Activated T-helper 1 cell treated with anti-CD3 and anti-CD28 coated beads, Interleukin-12 subunit alpha, Interleukin-12 subunit beta, Interleukin-2, Interleukin-4 antibody, amounts not matched to agents 30 ng/mL and 10 ng/mL and 1 ng/mL, durations not matched to agents 14 hours and 24 hours and 36 hours (primary cell): ENCODE measurements around the gene SRRM4. TPM values are rescaled to one million over a fixed set of nuclear protein-coding genes. Genes with fewer than 3 reads are reported as not detected.
"Not testable (repeated sequence)": the region's sequence is repeated elsewhere in the genome, so short reads cannot be mapped to it uniquely, and the experiment has no call there.

ENCODE experiments used
- DNase-seq: peaks from one replicate; pipeline ENCODE4 v3.0.0; 2021; ENCODE audit warnings: low spot score
- H3K27ac Mint-ChIP-seq: one replicate; pipeline ENCODE4 v1.8.0; 2021; ENCODE audit warnings: mild to moderate bottlenecking, mixed read lengths
- H3K27me3 Mint-ChIP-seq: one replicate; pipeline ENCODE4 v1.8.0; 2022; ENCODE audit warnings: mild to moderate bottlenecking, moderate library complexity, mixed read lengths; ENCODE audit not compliant: insufficient read depth
- H3K36me3 Mint-ChIP-seq: one replicate; pipeline ENCODE4 v1.8.0; 2021; ENCODE audit warnings: low read depth, mixed read lengths
- H3K4me1 Mint-ChIP-seq: one replicate; pipeline ENCODE4 v1.8.0; 2021; ENCODE audit warnings: low read depth, mixed read lengths
- H3K4me3 Mint-ChIP-seq: one replicate; pipeline ENCODE4 v1.8.0; 2021; ENCODE audit warnings: mild to moderate bottlenecking, moderate library complexity, mixed read lengths
- H3K9me3 Mint-ChIP-seq: one replicate; pipeline ENCODE4 v1.8.0; 2021; ENCODE audit warnings: mixed read lengths
- intact Hi-C: fragments of 100-400 bp; cut with micrococcal nuclease; formaldehyde crosslinking; loops from one replicate; pipeline ENCODE4 v1.15.1; 2024
- total RNA-seq: library from RNA; stranded (reverse); gene quantifications from 2 replicates; pipeline ENCODE4 v1.2.3, GENCODE V29; 2022

SRRM4 gene
- total RNA-seq, 1 donor from 2014 or later, result not detected

- Mint-ChIP-seq H3K36me3 (no peaks in the 10 kb centered on the region), H3K9me3 (peaks cover 3% of the 10 kb centered on the region), H3K4me1 (no peaks in the 10 kb centered on the region), H3K27me3 (peaks cover 3% of the 10 kb centered on the region), H3K4me3 (no peak overlapping the region), H3K27ac (no peak overlapping the region)
- DNase-seq, result no peak
- intact Hi-C loops, result no loop called here
Observed at GRCh38 chr12:119016715-119017114, 35.4 kb downstream of the SRRM4 start.

- Mint-ChIP-seq H3K4me3 (no peak overlapping the region), H3K36me3 (no peaks in the 10 kb centered on the region), H3K27ac (no peak overlapping the region), H3K27me3 (peaks cover 3% of the 10 kb centered on the region), H3K4me1 (no peaks in the 10 kb centered on the region), H3K9me3 (peaks cover 3% of the 10 kb centered on the region)
- intact Hi-C loops, result no loop called here
- no peak for DNase-seq
Observed at GRCh38 chr12:119019166-119019565, 37.8 kb downstream of the SRRM4 start.

DNA sequence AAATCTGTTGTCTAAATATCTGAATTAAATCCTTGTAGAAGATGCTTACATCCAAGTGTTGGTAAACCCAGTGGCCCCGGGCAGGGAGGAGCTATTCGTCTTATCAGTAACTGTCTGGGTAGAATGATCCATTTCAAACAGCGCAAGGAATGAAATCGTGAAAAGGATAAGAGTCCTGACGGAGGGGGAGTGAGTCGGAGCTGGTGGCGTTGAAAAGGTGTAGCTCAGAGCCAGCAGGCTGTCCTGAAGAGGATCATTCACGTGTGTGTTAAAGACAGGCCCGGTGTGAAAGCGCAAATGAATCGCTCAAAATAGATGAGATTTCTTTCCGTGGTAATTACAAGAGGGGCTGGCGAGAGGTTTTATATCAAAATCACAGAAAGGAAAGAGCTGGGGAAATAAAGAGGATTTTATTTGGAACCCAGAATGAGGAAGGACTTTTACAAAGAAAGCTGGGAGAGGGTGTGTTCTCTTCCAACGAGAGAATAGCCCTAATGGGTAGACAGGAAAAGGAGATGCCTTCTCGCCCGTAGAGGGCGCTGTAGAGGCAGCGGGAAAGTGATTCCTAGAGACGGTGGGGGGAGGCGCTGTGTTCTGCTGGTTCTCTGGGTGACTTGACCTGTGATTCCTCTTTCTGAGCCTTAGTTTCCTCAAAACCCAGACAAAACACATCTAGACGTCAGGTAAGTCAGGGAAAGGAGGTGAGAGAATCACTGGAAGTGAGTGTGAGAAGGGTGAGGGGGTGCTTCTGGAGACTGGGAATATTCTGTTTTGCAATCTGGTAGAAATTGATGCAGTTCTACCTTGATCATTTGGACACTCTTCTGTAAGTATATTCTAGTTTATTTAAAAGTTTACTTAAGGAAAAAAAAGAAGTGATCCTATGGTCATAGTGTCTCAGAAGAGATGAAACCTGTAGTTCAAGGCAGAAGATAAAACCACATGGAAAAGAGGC lies 39.3 kb downstream of the SRRM4 start:
- no peak overlapping the region for H3K27ac Mint-ChIP-seq
- H3K4me3 Mint-ChIP-seq, result no peak overlapping the region
- intact Hi-C loops, result no loop called here
- H3K36me3 Mint-ChIP-seq, result no peaks in the 10 kb centered on the region
- peaks cover 3% of the 10 kb centered on the region for H3K27me3 Mint-ChIP-seq
- no peak for DNase-seq
- H3K9me3 Mint-ChIP-seq, result peaks cover 3% of the 10 kb centered on the region
- H3K4me1 Mint-ChIP-seq, result no peaks in the 10 kb centered on the region

GRCh38 chr12:119024356-119024755 lies 43.0 kb downstream of the SRRM4 start:
- Mint-ChIP-seq H3K27me3 (peaks cover 3% of the 10 kb centered on the region), H3K9me3 (peaks cover 3% of the 10 kb centered on the region), H3K27ac (no peak overlapping the region), H3K4me3 (no peak overlapping the region), H3K4me1 (no peaks in the 10 kb centered on the region), H3K36me3 (no peaks in the 10 kb centered on the region)
- DNase-seq, result no peak
- intact Hi-C loops, result no loop called here

- Mint-ChIP-seq H3K27ac (no peak overlapping the region), H3K4me3 (no peak overlapping the region), H3K27me3 (no peaks in the 10 kb centered on the region), H3K36me3 (no peaks in the 10 kb centered on the region), H3K4me1 (no peaks in the 10 kb centered on the region), H3K9me3 (no peaks in the 10 kb centered on the region)
- intact Hi-C loops, result no loop called here
- DNase-seq, result no peak
Observed at GRCh38 chr12:119025786-119026185, 44.4 kb downstream of the SRRM4 start.

- H3K4me1 Mint-ChIP-seq, H3K27ac Mint-ChIP-seq, H3K9me3 Mint-ChIP-seq, H3K36me3 Mint-ChIP-seq, H3K27me3 Mint-ChIP-seq, H3K4me3 Mint-ChIP-seq, intact Hi-C loops, DNase-seq: not testable (repeated sequence)
Observed at GRCh38 chr12:119033332-119033731, 52.0 kb downstream of the SRRM4 start.

- no peak for DNase-seq
- H3K27ac Mint-ChIP-seq, result no peak overlapping the region
- no peaks in the 10 kb centered on the region for H3K9me3 Mint-ChIP-seq
- no peaks in the 10 kb centered on the region for H3K27me3 Mint-ChIP-seq
- H3K4me1 Mint-ChIP-seq, result no peaks in the 10 kb centered on the region
- no peak overlapping the region for H3K4me3 Mint-ChIP-seq
- H3K36me3 Mint-ChIP-seq, result no peaks in the 10 kb centered on the region
- intact Hi-C loops, result no loop called here
Observed at GRCh38 chr12:119036878-119037825, 55.8 kb downstream of the SRRM4 start.

- DNase-seq, result no peak
- intact Hi-C loops, result no loop called here
- no peak overlapping the region for H3K4me3 Mint-ChIP-seq
- no peaks in the 10 kb centered on the region for H3K4me1 Mint-ChIP-seq
- no peaks in the 10 kb centered on the region for H3K27me3 Mint-ChIP-seq
- H3K36me3 Mint-ChIP-seq, result no peaks in the 10 kb centered on the region
- H3K9me3 Mint-ChIP-seq, result no peaks in the 10 kb centered on the region
- no peak overlapping the region for H3K27ac Mint-ChIP-seq
Observed at GRCh38 chr12:119044094-119044493, 62.8 kb downstream of the SRRM4 start.

DNA sequence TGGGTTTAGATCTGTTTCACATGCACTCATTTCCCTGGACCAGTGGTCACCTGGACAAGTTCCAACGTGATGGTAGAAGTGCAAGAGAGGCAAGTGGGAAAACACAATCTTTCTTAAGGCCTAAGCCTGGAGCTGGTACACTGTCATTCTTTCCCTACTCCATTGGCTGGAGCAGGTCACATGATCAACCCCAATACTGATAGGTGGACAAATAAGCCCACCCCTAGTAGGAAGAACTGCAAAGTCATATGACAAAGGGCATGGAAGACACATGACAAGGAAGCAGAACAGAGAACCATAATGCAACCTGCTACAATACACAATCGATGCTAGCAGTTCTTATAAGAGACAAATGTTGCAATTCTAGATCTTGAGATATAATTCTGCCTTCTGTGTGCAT lies 66.3 kb downstream of the SRRM4 start:
- intact Hi-C loops, result no loop called here
- Mint-ChIP-seq H3K4me3 (no peak overlapping the region), H3K9me3 (no peaks in the 10 kb centered on the region), H3K27ac (no peak overlapping the region), H3K4me1 (no peaks in the 10 kb centered on the region), H3K27me3 (no peaks in the 10 kb centered on the region), H3K36me3 (no peaks in the 10 kb centered on the region)
- no peak for DNase-seq

DNA sequence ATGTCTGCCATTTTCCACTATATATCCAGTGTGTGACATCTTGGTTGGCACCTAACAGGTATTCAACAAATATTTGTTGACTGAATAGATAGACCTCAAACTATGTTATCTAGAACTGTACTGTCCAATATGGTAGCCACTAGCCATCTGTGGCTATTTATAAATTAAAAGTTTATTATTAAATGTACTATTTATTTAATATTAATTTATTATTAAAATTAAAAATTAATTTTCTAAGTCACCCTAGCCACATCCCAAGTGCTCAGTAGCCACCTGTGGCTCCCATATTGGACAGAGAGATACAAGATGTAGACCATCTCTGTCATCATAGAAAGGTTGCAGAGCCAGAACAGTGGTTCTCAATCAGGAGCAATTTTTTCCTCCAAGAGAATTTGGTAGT lies 69.3 kb downstream of the SRRM4 start:
- DNase-seq, result no peak
- no peaks in the 10 kb centered on the region for H3K27me3 Mint-ChIP-seq
- no peak overlapping the region for H3K27ac Mint-ChIP-seq
- intact Hi-C loops, result no loop called here
- H3K36me3 Mint-ChIP-seq, result no peaks in the 10 kb centered on the region
- H3K4me3 Mint-ChIP-seq, result no peak overlapping the region
- no peaks in the 10 kb centered on the region for H3K9me3 Mint-ChIP-seq
- no peaks in the 10 kb centered on the region for H3K4me1 Mint-ChIP-seq

GRCh38 chr12:119051474-119051873 lies 70.1 kb downstream of the SRRM4 start:
- intact Hi-C loops, result no loop called here
- Mint-ChIP-seq H3K27me3 (no peaks in the 10 kb centered on the region), H3K4me1 (no peaks in the 10 kb centered on the region), H3K36me3 (no peaks in the 10 kb centered on the region), H3K4me3 (no peak overlapping the region), H3K9me3 (no peaks in the 10 kb centered on the region), H3K27ac (no peak overlapping the region)
- no peak for DNase-seq

DNA sequence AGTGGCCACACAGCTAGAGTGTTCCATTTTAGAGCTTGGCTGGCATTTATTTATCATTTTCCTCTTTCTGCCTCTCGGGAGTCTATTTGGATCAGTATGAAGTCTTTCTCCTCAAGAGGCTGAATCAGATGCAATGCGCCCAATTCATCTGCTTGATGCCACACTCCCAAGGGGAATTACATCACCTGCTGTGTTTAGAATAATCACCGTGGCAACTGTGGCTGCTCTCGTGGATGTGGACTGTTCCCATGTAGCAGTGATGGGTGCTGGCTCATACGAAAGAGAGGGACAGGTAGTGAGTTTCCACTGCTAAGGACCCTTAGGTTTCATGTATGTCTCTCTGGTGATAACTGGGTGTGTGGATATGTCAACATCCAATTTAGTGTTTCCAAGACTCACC lies 70.7 kb downstream of the SRRM4 start:
- Mint-ChIP-seq H3K4me3 (no peak overlapping the region), H3K4me1 (no peaks in the 10 kb centered on the region), H3K36me3 (no peaks in the 10 kb centered on the region), H3K27me3 (no peaks in the 10 kb centered on the region), H3K27ac (no peak overlapping the region), H3K9me3 (no peaks in the 10 kb centered on the region)
- DNase-seq, result no peak
- intact Hi-C loops, result no loop called here

GRCh38 chr12:119055977-119056376 lies 74.6 kb downstream of the SRRM4 start:
- H3K9me3 Mint-ChIP-seq, result no peaks in the 10 kb centered on the region
- no peaks in the 10 kb centered on the region for H3K4me1 Mint-ChIP-seq
- intact Hi-C loops, result no loop called here
- DNase-seq, result no peak
- H3K27me3 Mint-ChIP-seq, result no peaks in the 10 kb centered on the region
- H3K4me3 Mint-ChIP-seq, result no peak overlapping the region
- no peaks in the 10 kb centered on the region for H3K36me3 Mint-ChIP-seq
- H3K27ac Mint-ChIP-seq, result no peak overlapping the region
